ENCODE measurements around the gene SEC62.
"Not testable (repeated sequence)": the region's sequence is repeated elsewhere in the genome, so short reads cannot be mapped to it uniquely, and the experiment has no call there.

Gene SEC62

DNA sequence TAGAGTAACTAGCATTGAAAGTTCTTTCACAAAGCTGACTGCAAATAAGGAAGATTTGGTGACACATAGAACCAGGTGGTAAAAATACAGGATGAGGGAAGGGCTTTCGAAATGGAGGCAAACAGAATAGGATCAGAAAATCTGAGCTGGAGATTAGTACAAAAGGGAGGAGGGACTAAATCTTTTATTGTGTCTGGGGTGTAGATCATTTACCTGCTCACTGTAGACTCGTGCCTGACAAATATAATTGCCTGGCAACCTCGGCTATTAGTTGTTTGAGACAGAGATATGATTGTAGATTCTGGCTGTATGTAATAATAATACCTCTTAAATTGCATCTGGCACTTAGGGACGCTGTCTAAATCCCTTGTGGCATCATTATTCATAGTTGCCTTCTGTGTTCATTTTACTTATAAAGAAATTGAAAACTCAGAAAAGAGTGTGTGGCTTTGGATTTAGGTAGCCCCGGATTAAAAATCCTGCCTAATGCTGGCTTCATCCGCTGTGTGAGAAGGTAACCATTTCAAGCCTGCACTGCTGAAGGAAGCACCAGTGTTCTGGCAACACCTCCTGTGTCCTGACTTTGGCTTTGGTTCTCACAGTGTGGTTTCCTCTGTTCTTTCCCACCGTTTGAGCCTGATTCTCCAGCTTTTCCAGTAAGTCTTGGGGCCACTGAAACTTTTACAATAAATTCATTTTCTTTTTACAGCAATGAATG is 46.2 kb downstream of the SEC62 start:
- DNase-seq (ENCODE audit: low spot score): no peak
- no peak for FAIRE-seq

DNA sequence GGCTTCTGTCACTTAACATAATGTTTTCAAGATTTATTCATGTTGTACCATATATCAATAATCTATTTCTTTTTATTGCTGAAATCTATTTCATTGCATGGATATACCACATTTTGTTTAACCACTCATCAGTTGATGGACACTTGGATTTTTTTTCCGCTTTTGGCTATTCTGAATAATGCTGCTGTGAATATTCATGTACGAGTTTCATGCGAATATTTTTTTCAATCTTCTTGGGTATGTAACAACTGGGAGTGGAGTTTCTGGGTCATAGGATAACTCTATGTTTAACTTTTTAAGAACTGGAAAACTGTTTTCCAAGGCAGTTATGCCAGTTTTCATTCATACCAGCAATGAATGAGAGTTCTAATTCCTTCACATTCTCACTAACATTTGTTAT is 49.5 kb downstream of the SEC62 start:
- no peak for DNase-seq (ENCODE audit: low spot score)
- FAIRE-seq: no peak

DNA sequence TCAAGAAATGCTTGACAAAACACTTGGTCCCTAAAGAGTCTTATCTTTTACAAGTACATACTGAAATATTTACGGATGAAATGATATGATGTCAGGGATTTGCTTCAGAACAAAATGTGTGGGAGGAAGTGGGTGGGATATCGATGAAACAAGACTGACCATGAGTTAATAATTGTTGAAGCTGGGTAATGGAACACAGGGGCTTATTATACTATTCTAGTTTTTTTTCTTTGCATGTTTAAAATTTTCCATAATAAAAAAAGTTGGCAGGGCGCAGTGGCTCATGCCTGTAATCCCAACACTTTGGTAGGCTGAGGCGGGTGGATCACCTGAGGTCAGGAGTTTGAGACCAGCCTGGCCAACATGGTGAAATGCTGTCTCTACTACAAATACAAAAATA is 52.7 kb downstream of the SEC62 start:
- not testable (repeated sequence) for FAIRE-seq; DNase-seq (ENCODE audit: low spot score)

DNA sequence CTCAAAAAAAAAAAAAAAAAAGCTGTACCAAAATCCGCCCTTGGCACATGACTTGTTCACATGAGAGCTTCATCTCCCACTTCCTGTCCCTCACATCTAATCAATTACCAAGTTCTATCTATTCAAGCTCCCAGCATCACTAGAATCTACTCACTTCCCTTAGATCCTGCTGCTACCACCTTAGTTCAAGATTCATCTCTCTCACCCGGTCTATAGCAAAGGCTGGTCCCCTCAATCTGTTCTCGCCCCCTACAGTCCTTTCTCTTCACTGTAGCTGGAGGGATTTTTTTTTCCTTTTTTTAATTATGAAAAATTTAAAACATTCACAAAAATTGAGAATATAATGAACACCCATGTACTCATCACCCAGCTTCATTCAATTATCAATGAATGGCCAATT is 54.5 kb downstream of the SEC62 start:
- DNase-seq (ENCODE audit: low spot score): no peak
- no peak for FAIRE-seq

DNA sequence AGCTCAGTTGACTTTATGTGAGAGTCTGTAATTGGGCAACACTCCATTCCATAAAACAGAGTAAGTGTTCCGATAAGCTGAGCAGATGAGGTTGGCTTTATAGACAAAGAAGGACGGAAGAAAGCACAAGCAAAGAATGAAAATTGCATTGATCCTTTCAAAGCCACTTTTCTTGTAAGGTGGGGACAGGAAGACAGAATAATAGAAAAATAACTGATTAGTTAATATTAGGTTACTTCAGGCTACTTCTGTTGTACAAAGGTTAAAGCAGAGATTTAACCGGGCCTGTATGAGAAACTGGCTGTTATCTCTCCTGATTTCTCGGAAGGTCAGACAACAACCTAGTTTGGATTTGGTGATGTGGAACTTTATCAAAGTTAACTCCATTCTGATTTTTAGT is 55.7 kb downstream of the SEC62 start:
- DNase-seq (ENCODE audit: low spot score): no peak

DNA sequence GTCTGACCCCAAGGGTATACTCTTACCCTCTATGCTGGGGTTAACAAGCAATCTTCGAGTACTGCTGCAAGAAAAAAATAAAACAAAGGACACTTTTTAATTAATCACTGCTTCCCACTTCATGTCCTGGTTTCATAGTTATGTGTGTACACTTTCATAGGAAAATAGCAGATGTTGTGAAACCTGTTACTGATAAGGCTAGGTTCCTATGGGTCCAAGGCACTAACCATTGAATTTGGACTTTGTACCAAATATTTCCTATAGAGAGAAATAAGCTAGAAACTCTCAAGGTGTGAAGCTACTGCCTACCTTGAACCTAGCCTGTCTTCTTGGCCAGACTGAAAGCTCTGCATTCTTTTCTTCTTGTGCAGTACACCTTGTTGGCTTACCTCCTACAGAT is 56.6 kb downstream of the SEC62 start:
- FAIRE-seq (no peak), DNase-seq (ENCODE audit: low spot score) (no peak)

More for the DNA sequence above, 55.7 kb downstream of the SEC62 start:
- FAIRE-seq: no peak

DNA sequence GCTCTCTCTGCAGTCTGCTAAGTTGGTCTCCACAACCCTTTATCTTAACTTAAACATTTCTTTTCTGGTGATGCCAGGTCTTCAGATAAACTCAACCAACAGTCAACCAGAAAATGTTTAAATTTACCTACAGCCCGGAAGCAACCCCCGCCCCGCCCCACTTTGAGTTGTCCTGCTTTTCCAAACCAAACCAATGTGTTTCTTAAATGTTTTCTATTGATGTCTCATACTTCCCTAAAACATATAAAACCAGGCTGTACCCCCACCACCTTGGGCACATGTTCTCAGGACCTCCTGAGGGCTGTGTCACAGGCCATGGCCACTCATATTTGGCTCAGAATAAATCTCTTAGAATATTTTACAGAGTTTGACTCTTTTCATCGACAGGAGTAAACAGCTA is 58.0 kb downstream of the SEC62 start:
- no peak for DNase-seq (ENCODE audit: low spot score)
- FAIRE-seq: no peak

DNA sequence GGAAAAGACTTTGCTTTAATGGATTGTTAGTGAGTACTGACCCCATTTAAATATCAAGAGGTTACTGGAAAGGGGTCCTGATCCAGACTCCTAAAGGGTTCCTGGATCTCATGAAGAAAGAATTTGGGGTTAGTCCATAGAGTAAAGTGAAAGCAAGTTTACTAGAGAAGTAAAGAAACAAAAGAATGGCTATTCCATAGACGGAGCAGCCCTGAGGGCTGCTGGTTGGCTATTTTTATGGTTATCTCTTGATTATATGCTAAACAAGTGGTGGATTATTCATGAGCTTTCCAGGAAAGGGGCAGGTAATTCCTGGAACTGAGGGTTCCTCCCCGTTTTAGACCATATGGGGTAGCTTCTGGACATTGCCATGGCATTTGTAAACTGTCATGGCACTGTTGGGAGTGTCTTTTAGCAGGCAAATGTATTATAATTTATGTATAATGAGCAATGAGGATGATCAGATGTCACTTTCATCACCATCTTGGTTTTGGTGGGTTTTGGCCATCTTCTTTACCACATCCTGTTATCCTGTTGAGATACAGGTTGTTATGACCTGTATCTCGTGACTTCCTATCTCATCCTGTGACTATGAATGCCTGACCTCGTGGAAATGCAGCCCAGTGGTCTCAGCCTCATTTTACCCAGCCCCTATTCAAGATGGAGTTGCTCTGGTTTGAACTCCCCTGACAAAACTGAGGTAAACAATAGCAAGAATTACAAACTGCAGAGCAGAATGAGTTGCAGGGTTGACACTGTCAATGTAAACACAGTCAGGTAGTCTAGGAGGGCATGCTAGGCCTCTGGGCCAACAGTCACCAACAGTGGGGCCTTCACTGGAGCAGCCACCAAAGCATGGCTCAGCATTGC is 60.9 kb downstream of the SEC62 start:
- FAIRE-seq (no peak), DNase-seq (ENCODE audit: low spot score) (no peak)

DNA sequence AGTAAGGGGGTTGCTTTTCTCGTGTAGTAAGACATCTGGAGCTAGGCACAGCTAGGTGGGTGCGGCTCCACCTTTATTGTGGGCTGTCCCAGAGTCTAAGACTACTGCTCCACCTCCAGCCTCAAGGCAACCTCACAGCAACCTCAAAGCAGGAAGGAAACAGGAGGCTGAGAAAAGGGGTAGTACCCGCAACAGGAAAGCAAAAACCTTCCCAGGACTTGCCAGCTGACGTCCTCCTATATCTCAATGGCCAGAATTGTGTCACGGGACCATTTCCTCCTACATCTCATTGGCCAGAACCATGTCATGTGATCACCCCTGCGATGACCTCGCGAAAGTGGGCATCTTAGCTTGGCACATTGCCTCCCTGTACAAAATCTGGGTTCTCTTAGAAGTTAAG is 66.9 kb downstream of the SEC62 start:
- FAIRE-seq: no peak
- no peak for DNase-seq (ENCODE audit: low spot score)

DNA sequence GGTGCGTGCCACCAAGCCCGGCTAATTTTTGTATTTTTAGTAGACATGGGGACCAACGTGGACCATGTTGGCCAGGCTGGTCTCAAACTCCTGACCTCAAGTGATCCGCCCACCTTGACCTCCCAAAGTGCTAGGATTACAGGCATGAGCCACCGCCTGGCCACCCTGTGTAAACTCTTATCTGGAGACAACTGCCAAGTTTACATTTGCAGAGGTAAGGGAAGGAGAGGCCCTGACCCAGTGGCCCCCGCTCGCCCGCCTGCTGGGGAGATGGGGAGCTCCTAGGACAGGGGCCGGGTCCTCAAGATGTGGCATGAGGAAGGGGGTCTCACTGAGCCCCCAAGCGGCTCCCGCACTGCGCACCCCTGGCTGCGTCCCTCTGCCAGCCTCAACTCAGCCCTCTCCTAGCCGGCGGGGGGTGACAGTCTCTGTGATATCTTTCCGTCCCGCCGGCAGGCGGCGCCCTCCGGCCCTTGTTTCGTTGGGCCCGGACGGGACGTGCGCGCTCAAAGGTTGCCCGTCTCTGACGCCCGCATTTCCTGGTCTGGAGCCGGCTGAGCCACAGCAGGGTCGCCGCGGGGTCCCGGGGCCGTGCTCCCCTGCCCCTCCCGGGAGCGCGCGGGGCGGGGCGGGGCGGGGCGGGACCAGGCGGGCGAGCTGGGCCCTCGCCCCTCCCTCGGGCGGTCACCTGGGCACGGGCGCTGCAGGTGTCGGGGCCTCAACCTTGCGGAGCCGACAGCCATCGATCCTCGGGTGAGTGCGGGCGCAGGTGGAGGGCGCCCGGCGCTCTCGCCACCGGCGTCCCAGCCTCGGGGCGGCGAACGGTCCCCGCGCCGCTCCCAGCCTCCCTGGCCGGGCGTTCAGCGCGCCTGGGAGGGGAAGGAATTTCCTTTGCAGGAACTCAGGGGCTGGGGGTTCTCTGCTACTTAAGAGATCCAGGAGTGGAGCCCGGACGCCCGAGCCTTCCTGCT is 71.1 kb downstream of the SEC62 start, which contains the start of gene GPR160:
Gene GPR160 (plus strand): TSS at position 533 of the 971 bp plus-strand sequence. CDS start 45,978 bp downstream, outside the sequence.
- FAIRE-seq (no peak), DNase-seq (ENCODE audit: low spot score) (peak; percentile 56)

DNA sequence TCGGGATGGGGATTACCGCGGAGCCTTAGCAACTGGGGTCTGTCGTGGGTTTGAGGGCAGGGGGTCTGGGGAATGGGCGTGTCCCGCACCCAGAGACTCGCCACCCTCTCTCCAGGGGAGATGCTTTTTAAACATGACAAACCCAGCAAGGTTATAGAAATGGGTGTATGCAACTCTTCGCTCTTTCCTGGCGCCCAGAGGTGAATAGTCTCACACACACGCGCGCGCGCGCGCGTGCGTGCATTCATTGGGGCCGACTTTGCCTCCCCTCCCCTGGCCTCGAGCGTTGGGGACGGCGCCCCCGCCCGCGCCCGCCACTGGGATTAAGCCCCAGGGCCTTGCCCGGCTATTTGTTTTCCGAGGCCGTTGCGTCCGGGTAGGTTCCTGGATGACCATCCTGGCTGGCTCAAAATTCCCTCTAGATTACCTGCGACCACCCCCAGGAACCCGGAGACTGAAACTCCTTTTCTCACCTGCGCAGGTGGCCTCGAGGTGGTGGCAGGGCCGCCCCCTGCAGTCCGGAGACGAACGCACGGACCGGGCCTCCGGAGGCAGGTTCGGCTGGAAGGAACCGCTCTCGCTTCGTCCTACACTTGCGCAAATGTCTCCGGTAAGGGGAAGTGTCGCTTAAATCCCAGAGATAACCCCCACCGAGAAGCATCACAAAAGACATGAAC is 72.0 kb downstream of the SEC62 start:
- no peak for FAIRE-seq
- DNase-seq (ENCODE audit: low spot score): no peak

DNA sequence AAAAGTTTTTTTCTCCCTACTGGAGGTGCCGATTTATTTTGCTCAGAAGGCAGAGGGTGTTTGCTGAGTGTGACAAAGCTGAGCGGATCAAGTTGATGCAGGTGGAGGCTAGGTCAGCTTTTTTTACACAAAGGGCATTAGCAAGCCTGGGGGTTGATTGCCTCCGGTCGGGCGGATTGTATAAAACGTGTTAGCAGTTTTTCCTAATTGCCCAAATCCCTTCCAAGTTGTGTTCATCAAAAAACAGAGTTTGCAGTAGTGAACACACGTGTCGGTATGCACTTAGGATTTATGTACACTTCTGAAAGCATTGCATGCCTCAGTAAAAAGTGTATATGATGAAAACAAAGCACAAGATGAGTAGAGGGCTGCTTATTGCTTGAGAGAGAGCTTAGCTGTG is 73.8 kb downstream of the SEC62 start:
- FAIRE-seq: no peak
- no peak for DNase-seq (ENCODE audit: low spot score)

DNA sequence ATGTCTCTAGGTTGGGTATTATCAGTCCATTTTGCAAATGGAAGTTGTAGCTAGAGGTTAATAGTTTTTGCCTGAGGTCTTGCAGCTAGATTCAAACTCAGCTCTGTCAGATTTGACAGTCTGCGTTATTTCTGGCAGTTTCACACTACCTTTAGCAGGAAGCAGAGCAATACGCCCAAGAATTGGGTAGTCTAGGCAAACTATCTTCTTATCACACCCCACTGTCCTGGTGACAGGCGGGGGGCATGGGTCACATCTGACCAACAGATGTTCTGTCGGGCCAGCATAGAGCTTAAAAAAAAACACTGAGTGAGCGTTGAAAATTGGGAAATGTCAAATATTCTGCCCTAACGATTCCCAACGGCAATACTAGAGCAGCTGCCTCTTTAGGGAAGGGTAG is 76.9 kb downstream of the SEC62 start:
- FAIRE-seq: no peak

DNA sequence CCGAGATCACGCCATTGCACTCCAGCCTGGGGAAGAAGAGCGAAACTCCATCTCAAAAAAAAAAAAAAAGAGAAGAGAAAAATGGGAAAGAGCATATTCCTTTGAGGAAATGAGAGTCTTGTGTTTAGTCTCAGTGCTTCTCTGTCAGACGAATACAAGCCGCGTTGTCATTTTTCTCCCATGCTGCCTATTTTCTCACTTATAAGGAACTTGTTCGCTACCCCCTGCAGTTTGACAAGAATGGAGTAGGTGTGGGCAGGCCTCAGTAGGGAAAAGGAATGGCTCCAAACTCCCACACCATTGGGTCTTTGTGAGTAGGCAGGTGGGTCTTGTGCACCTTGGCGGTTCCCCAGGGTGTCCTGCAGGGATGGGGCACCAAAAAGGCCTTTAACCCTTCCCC is 77.7 kb downstream of the SEC62 start:
- DNase-seq (ENCODE audit: low spot score): no peak
- no peak for FAIRE-seq

More for the DNA sequence above, 76.9 kb downstream of the SEC62 start:
- DNase-seq (ENCODE audit: low spot score): no peak

DNA sequence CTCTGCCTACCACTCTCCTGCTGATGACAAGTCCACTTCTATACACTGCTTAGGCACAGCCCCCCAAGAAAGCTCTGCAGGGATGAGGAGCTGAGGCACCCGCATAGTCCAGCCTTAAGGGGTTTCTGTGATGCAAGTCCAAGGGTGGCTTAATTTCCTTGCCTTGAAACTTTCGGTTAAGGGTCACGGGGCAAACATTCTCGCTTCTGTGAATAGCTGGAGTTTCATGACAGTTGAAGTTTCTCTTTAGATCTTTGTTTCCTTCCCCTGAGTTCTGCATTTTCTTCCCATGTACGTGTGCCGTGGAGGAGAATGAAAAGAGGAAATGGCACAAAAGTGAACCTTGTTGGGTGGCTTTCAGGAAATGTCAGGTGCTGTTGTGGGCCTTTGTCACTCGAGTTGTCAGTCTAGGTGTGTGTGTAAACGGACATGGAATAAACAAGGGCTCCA is 78.2 kb downstream of the SEC62 start:
- DNase-seq (ENCODE audit: low spot score): no peak

DNA sequence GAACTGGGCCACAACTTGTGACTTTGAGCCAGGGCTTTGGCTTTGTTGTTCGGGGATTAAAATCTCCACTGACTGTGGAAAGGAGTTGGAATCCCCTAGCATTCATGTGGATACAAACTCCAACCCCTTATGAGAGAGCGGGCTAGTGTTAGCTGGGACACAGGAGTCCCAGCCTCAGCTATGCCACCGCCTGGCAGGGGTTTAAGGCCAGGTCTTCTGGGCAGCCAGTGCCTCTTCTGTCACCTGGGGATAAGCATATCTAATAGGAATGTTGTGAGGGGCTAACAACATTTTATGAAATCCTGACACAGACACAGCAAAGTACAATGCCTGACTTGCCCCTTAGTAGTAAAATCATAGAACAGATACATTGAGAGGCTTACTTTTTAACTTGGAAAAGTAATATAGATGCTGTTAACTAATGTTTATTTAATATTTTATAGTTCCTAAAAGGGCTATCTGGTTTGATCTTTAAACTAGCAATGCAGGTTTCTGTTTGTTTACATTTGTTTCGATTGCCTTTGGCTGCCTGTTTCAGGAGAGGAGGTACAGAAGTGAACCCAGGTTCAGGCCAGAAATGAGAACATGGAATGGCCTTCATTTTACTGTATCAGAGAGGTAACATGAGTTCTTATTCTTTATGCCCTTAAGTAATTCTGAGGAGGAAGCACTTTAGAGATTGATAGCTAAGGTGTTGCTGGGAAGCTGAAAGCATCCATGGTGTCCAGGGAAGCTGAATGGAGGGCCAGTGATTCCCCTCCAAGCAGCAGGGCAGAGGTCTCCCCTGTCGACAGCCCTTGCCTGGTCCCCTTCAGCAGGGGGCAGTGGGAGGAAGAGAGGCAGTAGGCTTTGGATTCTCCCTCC is 79.9 kb downstream of the SEC62 start:
- no peak for FAIRE-seq
- DNase-seq (ENCODE audit: low spot score): no peak

More for the DNA sequence above, 78.2 kb downstream of the SEC62 start:
- no peak for FAIRE-seq

DNA sequence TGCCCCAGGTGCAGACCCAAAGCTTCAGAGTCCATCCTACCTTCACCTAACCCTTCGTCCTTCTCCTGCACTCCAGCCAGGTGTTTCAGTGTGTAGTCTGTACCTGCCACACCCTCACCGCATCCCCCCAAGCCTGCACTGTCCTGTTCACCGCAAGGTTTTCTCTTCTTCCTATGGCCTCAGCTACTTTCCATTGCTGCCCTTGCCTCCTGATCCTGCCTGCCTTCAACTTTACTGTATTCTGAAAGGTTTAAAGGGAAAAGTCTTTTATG is 80.5 kb downstream of the SEC62 start:
- no peak for DNase-seq (ENCODE audit: low spot score)
- FAIRE-seq: no peak

All from RCC 7860 (cell line).